Endometrium (tissue), 2 donors: ENCODE results near the gene GPR171.
A peak's percentile ranks its signal among the peaks of the same experiment; 100 is the strongest.
"Not testable (repeated sequence)": the region's sequence is repeated elsewhere in the genome, so short reads cannot be mapped to it uniquely, and the experiment has no call there.

Source experiments
- FAIRE-seq: peaks from 2 replicates; lab custom pipeline; 2012; peaks lifted over from hg19 to GRCh38; lab: Jason Lieb, UNC
- donor health status: control.
- donor health status: control.

GPR171 gene

GRCh38 chr3:151203051-151203420 lies at the start of gene GPR171:
GPR171 (minus strand) TSS chr3:151203216; CDS start chr3:151199386, 3,830 bp downstream.
- no peak for FAIRE-seq

DNA sequence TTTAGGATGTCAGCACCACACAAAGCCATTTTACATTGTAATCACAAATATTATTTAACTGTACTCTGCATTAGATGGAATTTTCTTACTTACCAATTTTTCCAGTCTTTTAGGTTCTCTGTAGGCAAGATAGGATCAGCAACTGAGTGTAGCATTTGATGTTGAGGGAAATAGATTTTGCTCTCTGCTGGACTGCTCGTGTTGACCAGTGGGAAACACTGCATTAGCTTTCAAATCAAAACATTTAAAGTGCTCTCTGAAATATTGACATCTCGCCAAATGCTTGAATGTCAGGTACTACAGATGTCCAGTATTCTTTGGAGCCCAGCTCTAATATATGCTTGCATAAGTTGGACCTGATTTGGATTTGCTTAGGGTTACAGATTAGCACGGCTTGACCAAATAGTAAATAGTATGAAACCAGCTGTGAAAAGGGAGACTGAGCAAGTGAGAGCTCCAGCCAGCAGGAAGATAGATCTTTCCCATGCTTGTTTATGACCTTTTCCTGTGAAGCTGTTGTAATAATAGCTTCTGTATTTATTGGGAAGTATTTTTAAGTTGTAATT lies 45.8 kb upstream of the GPR171 start:
- FAIRE-seq, result no peak

DNA sequence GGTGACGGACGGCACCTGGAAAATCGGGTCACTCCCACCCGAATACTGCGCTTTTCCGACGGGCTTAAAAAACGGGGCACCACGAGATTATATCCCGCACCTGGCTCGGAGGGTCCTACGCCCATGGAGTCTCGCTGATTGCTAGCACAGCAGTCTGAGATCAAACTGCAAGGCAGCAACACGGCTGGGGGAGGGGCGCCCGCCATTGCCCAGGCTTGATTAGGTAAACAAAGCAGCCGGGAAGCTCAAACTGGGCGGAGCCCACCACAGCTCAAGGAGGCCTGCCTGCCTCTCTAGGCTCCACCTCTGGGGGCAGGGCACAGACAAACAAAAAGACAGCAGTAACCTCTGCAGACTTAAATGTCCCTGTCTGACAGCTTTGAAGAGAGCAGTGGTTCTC lies 39.0 kb upstream of the GPR171 start:
- FAIRE-seq, result not testable (repeated sequence)

DNA sequence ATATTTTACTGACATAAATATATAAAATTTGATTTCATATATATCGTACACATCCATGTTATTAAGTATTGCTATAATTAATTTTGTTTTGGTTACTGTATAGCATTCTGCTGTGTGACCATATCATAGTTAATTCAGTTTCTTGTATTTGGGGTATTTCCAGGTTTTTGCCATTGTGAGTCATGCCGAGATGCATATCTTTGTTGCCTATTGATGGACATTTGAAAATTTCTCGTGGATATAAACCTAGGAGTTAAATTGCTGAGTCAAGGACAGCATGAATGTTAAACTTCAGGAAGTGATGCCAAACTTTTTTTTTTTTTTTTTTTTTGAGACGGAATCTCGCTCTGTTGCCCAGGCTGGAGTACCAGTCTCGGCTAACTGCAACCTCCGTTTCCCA lies 33.7 kb upstream of the GPR171 start:
- peak; percentile 81 for FAIRE-seq

GRCh38 chr3:151236316-151236715 lies 33.3 kb upstream of the GPR171 start:
- FAIRE-seq, result no peak

DNA sequence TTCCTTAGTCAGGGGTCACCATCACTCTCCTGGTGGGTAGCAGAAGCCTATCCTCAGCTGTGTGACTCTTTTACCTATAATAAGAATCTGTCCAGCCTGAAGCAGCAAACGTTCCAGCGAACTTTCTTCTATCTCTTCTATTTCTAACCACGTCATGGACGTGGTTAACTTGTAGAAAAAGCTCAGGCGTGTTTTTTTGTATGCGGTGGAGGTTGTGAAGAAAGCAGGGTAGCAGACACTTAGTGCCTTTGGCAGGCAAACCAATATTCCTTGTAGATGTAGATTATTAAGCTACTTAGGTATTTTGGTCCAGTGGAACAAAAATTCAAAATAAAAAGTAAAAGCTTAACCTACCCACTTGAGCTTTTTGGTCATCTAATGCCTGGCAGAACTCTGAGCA lies 31.8 kb upstream of the GPR171 start:
- FAIRE-seq, result no peak

DNA sequence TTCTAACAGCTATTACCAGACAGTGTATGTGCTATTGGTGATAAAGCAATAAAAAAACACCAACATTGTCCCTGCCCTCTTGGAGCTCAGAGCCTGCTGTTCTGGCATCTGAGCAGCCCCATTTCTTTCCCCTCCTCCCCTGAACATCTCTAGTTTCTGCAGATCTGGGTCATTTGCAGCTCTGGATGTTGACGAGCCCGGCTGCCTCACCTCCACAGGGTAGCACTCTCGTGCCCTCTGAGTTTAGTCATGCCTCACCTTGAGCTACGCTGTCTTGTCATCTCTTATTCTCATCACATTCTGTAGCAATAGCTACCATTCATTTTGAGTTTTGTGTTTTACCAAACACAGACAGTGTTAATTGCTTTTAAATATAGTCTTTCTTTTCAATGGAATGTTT lies 30.0 kb upstream of the GPR171 start:
- no peak for FAIRE-seq

DNA sequence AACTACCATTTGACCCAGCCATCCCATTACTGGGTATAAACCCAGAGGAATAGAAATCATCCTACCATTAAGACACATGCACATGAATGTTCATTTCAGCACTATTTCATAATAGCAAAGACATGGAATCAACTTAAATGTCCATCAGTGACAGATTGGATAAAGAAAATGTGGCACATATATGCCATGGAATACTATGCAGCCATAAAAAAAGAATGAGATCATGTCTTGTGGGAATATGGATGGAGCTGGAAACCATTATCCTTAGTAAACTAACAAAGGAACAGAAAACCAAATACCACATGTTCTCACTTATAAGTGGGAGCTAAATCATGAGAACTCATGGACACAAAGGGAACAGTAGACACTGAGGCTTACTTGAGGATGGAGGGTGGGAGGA lies 29.4 kb upstream of the GPR171 start:
- FAIRE-seq, result not testable (repeated sequence)

DNA sequence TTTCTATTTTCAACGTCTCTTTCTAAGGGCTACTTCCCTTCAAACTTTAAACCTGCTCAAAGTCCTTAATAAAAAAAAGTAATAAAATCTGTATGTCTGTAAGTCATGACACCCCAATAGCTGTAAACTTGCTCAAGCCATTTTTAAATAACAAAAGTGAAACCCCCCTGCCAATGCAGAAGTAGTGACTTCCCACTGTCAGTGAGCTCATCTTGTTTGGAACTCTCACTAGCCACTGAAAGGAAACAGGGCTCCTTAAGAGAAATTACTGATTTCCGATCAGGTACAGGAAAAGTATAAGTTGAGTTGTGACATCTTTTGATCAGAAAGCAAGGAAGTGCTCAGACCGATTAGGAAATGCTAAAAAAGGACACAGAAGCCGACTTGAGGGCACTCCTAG lies 27.6 kb upstream of the GPR171 start:
- FAIRE-seq, result no peak

DNA sequence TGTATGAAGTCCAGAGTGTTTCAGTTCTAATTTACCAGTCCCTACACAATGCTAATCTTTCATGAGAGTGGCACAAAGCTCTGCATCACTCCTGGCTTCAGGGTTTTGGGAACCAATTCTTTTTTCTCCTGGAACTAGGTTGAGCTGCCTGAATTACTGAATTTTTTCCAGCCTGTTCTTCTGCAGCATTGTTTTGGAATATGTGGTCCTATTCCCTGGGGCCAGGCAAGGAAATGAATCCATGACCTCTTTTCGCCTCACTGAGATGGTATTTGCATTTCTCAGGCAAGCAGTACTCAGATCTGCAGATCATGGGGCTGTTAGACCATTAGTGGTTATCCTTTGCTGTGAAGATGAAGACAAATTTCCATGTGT lies 25.6 kb upstream of the GPR171 start:
- FAIRE-seq, result peak; percentile 33

GRCh38 chr3:151227807-151228665 lies 25.0 kb upstream of the GPR171 start:
- FAIRE-seq, result peak; percentile 80

DNA sequence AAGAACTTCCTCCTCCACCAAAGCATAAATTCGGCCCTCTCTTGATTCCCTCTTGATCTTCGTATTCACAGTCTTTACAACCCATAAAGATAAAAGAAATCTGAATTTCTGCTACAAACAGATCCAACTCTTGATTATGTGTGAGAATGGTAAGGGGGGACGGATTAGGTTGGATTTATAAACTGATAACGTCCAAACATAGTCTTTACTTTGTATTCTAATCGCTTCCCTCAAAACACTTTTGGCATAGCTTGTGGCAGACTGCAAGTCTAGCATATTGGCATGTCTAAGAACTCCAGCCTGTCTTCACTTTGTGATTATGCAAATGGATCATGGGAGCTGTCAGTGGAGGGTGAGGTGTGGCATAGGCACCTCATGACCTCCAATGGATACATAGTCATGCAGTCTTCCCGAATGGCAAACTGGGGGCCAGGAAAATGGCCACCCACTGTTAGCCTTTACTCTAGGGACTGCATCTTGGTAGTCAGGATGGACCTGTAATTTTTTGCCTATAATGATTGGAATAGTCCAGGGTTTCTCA lies 24.3 kb upstream of the GPR171 start:
- no peak for FAIRE-seq

DNA sequence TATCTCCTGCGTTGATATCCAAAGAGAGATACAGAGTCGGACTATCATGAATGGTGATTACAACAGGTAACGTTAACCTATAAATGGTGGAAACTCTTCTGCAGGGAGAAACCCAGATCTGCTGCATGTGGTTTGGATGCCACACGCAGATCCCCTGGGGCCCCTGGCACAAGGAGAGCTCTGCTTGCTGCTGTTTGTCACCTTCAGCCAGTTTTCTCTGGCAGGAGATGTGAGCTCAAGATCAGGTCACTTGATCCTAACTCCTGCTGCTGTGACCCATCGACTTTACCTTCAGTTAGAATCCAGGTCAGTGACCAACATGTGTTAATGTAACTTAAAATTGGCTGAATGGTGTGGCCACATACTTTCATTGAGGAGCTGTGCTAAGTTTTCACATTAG lies 23.8 kb upstream of the GPR171 start:
- FAIRE-seq, result no peak

DNA sequence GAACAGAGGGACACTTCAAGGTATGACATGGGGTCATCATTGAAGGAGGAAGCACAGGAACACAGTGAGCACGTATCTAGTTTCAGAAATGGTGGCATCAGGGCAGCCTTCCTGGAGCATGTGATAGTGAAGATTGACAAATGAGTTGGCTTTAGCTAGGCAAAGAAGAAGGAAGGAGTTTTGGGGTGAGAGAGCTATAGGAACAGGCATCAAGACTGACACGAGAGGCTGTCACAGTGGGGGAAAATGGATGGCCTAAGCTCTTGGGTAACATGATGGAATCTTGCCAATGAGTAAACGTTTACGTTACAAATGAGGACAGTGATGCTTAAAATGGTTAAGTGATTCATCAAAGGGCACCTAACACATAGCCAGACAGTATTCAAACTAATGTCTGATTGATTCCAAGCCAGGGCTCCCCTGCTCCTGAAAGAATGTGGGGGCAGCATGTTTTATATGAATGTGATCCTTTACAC lies 23.1 kb upstream of the GPR171 start:
- no peak for FAIRE-seq

DNA sequence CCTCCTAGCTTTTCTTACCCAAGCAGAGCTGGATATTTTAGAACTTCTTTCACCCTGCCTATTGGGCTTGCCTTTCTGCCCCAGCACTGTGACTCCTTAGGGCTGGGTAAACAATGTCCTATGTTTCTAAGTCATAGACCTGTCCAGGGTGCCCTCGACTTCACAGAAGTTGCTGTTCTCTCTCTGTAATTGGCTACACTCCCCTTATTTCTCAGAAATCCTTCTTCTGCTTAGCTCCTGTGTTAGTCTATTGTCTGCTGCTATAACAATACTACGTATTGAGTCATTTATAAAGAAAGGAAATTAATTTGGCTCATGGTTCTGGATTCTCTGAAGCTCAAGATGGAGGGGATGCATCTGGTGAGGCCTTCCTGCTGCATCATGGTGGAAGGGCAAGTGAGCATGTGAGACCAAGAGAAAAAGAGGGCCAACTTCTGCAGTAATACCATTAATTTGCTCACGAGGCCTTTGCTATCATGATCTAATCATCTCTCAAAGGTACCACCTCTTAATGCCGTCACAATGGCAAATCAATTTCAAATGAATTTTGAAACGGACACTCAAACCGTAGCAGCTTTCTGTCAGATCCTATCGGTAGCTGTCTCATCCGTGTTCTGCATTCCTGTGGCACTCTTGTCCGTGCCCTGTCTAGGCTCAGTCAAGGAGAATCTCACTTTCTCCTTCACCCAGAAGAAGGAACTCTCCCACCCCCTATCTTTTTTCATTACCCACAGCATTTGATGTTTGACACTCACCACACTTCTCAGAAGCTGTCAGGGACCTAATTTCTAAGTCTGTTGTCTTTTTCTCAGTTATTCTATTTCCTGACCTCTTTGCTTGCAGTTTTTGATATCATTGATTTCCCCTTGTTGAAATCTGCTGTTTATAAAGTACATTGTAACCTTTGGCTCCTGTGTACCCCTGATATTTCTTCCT lies 22.3 kb upstream of the GPR171 start:
- no peak for FAIRE-seq

DNA sequence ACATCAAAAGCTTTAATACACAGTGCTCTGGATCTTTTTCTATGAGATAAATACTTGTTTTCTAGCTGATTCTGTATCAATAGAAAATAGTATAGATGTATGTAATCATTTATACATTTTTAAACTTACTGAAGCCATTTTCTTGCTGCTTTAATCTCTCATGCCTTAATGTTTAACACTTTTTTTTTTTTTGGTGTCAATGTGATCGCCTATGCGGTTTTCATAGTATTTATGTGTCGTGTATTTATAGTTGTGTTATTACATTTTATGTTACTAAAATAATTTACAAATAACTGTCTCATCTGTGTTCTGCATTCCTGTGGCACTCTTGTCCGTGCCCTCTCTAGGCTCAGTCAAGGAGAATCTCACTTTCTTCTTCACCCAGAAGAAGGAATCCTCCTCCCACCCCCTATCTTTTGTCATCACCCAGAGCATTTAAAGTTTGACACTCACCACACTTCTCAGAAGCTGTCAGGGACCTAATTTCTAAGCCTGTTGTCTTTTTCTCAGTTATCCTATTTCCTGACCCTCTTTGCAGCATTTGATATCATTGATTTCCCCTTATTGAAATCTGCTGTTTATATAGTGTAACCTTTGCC lies 21.4 kb upstream of the GPR171 start:
- FAIRE-seq, result no peak

DNA sequence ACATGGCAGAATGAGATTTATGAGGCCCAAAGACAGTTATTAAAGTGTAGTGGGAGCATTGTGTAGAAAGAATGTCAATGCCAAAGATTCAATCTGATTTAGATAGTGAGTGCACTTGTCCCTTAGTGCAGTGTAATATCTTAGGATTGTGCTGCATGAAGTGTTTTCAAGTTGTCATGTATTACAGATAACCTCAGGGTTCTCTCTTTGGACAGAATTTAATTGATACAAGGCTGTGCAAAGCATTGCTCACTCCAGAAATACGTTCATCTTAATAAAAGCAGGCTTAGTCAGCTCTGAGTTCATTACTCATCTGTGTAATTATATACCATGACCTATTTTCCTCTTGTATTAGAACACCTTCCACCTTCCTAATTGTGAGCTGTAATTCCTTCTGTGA lies 16.0 kb upstream of the GPR171 start:
- FAIRE-seq, result no peak

- FAIRE-seq, result no peak
These were observed 15.1 kb upstream of the GPR171 start for GRCh38 chr3:151218136-151218535.

GRCh38 chr3:151216641-151217607 lies 13.9 kb upstream of the GPR171 start:
- FAIRE-seq, result no peak

DNA sequence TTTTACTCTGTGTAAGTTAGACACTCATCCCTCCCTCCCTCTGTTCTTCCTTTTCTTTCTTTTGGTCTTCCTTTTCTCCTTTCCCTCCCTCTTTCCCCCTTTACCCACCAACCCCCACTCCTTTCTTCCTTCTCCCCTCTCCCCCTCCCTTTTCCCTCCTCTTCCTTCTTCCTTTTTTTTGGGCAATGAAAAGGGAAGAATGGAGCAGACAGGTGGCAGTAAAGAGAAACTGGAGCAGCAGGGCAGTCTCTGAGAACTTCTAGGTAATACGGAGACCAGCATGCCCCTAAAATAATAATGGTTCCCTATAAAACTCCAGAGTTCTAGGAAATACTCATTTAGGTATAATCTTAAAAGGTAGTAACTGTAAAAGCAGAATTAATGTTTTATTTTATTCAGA lies 11.4 kb upstream of the GPR171 start:
- FAIRE-seq, result no peak

DNA sequence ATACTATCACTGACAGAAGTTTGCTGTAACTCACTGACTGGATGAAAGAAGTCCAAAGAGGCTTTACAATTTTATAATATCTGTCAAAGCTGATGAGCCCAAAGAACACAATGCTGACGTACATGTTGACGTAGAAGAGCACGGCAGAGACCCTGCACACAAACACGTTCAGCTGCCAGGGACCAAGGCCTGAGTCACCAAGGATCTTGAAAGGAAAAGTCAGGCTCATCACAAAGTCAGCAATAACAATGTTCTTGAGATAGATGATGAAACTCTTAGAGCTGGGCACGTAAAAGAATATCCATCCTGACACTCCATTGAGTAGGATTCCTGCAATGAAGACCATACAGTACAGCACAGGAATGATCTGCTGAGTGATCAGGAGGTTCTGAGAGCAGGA lies 10.9 kb upstream of the GPR171 start:
- FAIRE-seq, result no peak
